ENCODE results near the gene AP4S1. TPM values are rescaled to one million over a fixed set of nuclear protein-coding genes. Genes with fewer than 3 reads are reported as not detected.

AP4S1 gene
- total RNA-seq, 1 donor from 2014 or later = 8.1 TPM

DNA sequence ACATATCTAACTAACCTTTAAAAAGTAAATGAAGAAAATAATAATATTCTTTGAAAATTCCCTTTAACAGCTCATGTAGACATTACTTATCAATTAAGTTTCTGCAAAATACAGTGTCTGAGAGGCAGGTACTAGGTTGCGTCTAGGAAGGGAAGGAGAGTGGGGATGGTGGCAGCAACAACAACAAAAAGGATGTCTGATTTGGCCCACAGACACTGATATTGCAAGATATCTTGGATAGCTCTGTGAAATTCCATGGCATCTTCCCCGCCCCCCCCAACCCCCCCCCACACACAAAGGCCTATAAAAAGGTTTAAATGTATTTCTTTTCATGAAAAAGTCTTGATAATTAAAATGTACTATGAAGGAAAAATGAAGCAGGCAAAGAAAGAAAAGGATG lies 41.6 kb upstream of the AP4S1 start:
- DNase-seq = no peak
- Histone ChIP-seq H3K4me3 (no peak overlapping the region), H3K27ac (replicated peaks) (no peak overlapping the region), H3K9me3 (replicated peaks) (no peaks in the 10 kb centered on the region), H3K27me3 (ENCODE audit: low read depth) (no peaks in the 10 kb centered on the region), H3K36me3 (no peaks in the 10 kb centered on the region), H3K4me1 (peaks cover 23% of the 10 kb centered on the region)
- TF ChIP-seq, protein P1, sequence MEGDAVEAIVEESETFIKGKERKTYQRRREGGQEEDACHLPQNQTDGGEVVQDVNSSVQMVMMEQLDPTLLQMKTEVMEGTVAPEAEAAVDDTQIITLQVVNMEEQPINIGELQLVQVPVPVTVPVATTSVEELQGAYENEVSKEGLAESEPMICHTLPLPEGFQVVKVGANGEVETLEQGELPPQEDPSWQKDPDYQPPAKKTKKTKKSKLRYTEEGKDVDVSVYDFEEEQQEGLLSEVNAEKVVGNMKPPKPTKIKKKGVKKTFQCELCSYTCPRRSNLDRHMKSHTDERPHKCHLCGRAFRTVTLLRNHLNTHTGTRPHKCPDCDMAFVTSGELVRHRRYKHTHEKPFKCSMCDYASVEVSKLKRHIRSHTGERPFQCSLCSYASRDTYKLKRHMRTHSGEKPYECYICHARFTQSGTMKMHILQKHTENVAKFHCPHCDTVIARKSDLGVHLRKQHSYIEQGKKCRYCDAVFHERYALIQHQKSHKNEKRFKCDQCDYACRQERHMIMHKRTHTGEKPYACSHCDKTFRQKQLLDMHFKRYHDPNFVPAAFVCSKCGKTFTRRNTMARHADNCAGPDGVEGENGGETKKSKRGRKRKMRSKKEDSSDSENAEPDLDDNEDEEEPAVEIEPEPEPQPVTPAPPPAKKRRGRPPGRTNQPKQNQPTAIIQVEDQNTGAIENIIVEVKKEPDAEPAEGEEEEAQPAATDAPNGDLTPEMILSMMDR (IDR thresholded peaks at IDR 0.05; ENCODE audit: borderline replicate concordance) = no peak
- intact Hi-C loops (cut with micrococcal nuclease) = loop anchor here (5.0 kb wide), 1 partner anchor 98 kb away; no protein-coding TSS in a partner anchor

- H3K9me3 ChIP-seq (replicated peaks) = no peaks in the 10 kb centered on the region
- H3K4me1 ChIP-seq = peaks cover 30% of the 10 kb centered on the region
- no peak overlapping the region for H3K27ac ChIP-seq (replicated peaks)
- intact Hi-C loops (cut with micrococcal nuclease) = no loop called here
- TF ChIP-seq, protein P1 (IDR thresholded peaks at IDR 0.05; ENCODE audit: borderline replicate concordance) = no peak
- no peak overlapping the region for H3K4me3 ChIP-seq
- H3K36me3 ChIP-seq = no peaks in the 10 kb centered on the region
- H3K27me3 ChIP-seq (ENCODE audit: low read depth) = no peaks in the 10 kb centered on the region
- DNase-seq = no peak
These were observed 39.7 kb upstream of the AP4S1 start for GRCh38 chr14:30985796-30986195.

- Histone ChIP-seq H3K27me3 (ENCODE audit: low read depth) (no peaks in the 10 kb centered on the region), H3K4me3 (no peak overlapping the region), H3K4me1 (peaks cover 46% of the 10 kb centered on the region), H3K36me3 (no peaks in the 10 kb centered on the region), H3K9me3 (replicated peaks) (no peaks in the 10 kb centered on the region), H3K27ac (replicated peaks) (no peak overlapping the region)
- no peak for DNase-seq
- TF ChIP-seq, protein P1 (IDR thresholded peaks at IDR 0.05; ENCODE audit: borderline replicate concordance) = no peak
- intact Hi-C loops (cut with micrococcal nuclease) = no loop called here
These were observed 36.9 kb upstream of the AP4S1 start for GRCh38 chr14:30988509-30988908.

GRCh38 chr14:30990770-30991169 lies 34.7 kb upstream of the AP4S1 start:
- intact Hi-C loops (cut with micrococcal nuclease) = no loop called here
- DNase-seq = no peak
- TF ChIP-seq, protein P1 (IDR thresholded peaks at IDR 0.05; ENCODE audit: borderline replicate concordance) = no peak
- H3K4me3 ChIP-seq = no peak overlapping the region
- no peaks in the 10 kb centered on the region for H3K9me3 ChIP-seq (replicated peaks)
- no peak overlapping the region for H3K27ac ChIP-seq (replicated peaks)
- H3K36me3 ChIP-seq = no peaks in the 10 kb centered on the region
- H3K27me3 ChIP-seq (ENCODE audit: low read depth) = no peaks in the 10 kb centered on the region
- H3K4me1 ChIP-seq = peaks cover 66% of the 10 kb centered on the region

- Histone ChIP-seq H3K4me3 (no peak overlapping the region), H3K27ac (replicated peaks) (no peak overlapping the region), H3K27me3 (ENCODE audit: low read depth) (no peaks in the 10 kb centered on the region), H3K36me3 (no peaks in the 10 kb centered on the region), H3K9me3 (replicated peaks) (no peaks in the 10 kb centered on the region), H3K4me1 (peaks cover 72% of the 10 kb centered on the region)
- intact Hi-C loops (cut with micrococcal nuclease) = no loop called here
- TF ChIP-seq, protein P1 (IDR thresholded peaks at IDR 0.05; ENCODE audit: borderline replicate concordance) = no peak
- DNase-seq = no peak
These were observed 34.0 kb upstream of the AP4S1 start for GRCh38 chr14:30991408-30991807.

GRCh38 chr14:30993071-30993470 lies 32.4 kb upstream of the AP4S1 start:
- intact Hi-C loops (cut with micrococcal nuclease) = no loop called here
- Histone ChIP-seq H3K4me3 (no peak overlapping the region), H3K27me3 (ENCODE audit: low read depth) (no peaks in the 10 kb centered on the region), H3K4me1 (peaks cover 68% of the 10 kb centered on the region), H3K9me3 (replicated peaks) (peaks cover 5% of the 10 kb centered on the region), H3K27ac (replicated peaks) (no peak overlapping the region), H3K36me3 (peaks cover 4% of the 10 kb centered on the region)
- TF ChIP-seq, protein P1 (IDR thresholded peaks at IDR 0.05; ENCODE audit: borderline replicate concordance) = no peak
- no peak for DNase-seq

Measured in left ventricle myocardium inferior (tissue), 1 donor.